Transverse colon (tissue), 4 donors: ENCODE data around the gene TRAPPC2. TPM values are rescaled to one million over a fixed set of nuclear protein-coding genes. Genes with fewer than 3 reads are reported as not detected.

ENCODE experiments used
- DNase-seq: peaks from one replicate; pipeline ENCODE4 v3.0.0-alpha.2; 2019
- H3K27ac ChIP-seq, 4 donors: fragments of 200-600 bp; sonication (generic); 2 replicates each; pipeline ENCODE4 v1.5.1; 2016 to 2018; ENCODE audit warnings: inconsistent platforms in 4 of 4
- H3K27me3 ChIP-seq: fragments of 200-600 bp; sonication (generic); 2 replicates; pipeline ENCODE4 v1.5.1; 2017; ENCODE audit warnings: inconsistent platforms
- H3K36me3 ChIP-seq, 4 donors: fragments of 200-600 bp; sonication (generic); 2 replicates each; pipeline ENCODE4 v1.5.1; 2017 to 2019; ENCODE audit warnings: inconsistent platforms in 4 of 4
- H3K4me1 ChIP-seq, 4 donors: fragments of 200-600 bp; sonication (generic); 2 replicates each; pipeline ENCODE4 v1.5.1; 2017 to 2020; ENCODE audit warnings: inconsistent platforms in 4 of 4
- H3K4me3 ChIP-seq, 4 donors: fragments of 200-600 bp; sonication (generic); 1 replicate in 1 of 4; 2 replicates in 3 of 4; pipeline versions ENCODE4 v1.5.1 to v1.6.1; 2017 to 2019; ENCODE audit warnings: inconsistent platforms in 4 of 4
- H3K9me3 ChIP-seq, 2 donors: fragments of 200-600 bp; sonication (generic); 2 replicates each; pipeline ENCODE4 v1.5.1; 2017 to 2019; ENCODE audit warnings: inconsistent platforms in 2 of 2
- EP300 ChIP-seq: sonication (generic); formaldehyde crosslinking; IDR thresholded peaks from one replicate; pipeline ENCODE4 v1.6.1; 2017; ENCODE audit warnings: antibody characterized with exemption, low read depth
- POLR2A ChIP-seq: fragments of 450-650 bp; IDR thresholded peaks from one replicate; pipeline ENCODE4 v1.6.1; 2016; ENCODE audit warnings: antibody characterized with exemption, mild to moderate bottlenecking, moderate library complexity
- POLR2AphosphoS5 ChIP-seq, 3 donors: sonication (generic); formaldehyde crosslinking; IDR thresholded peaks; one replicate each; pipeline ENCODE4 v1.6.1; 2016; ENCODE audit warnings: antibody characterized with exemption in 3 of 3
- WGBS, 2 donors: methylation state at CpG; one replicate each; pipeline ENCODE4 v1.1.5; 2018; ENCODE audit warnings: low coverage in 1 of 2; 5-methylcytosine and 5-hydroxymethylcytosine counted together
- in situ Hi-C, 4 donors: fragments of 200-750 bp; cut with MboI; loops; one replicate each; pipeline versions ENCODE4 v1.15.0 to v1.15.1; 2017; ENCODE audit warnings: low sequenced_read_pairs in 3 of 4, low pct_ligation_motif_present in 1 of 4, low pct_unique_long_range_greater_than_20kb in 1 of 4
- intact Hi-C: fragments of 100-400 bp; cut with DNase I; formaldehyde crosslinking; loops from one replicate; pipeline ENCODE4 v1.15.1; 2023; ENCODE audit warnings: low total_unique reads
- total RNA-seq, 4 donors: library from RNA; depleted of rRNA; stranded (reverse); fragments of >200 nt; gene quantifications; one replicate each; pipeline ENCODE4 v1.1.0, GENCODE V29; 2016
- TF ChIP-seq, protein P1 (sequence below), 5 experiments: fragments of 200-600 bp in 3 of 5; fragments of 450-650 bp in 2 of 5; sonication (generic) in 3 of 5; IDR thresholded peaks; 1 replicate in 2 of 5; 2 replicates in 3 of 5; pipeline ENCODE4 v1.5.1; 2016 to 2017; ENCODE audit warnings: antibody characterized with exemption in 5 of 5, inconsistent platforms in 3 of 5, mild to moderate bottlenecking in 2 of 5, moderate library complexity in 1 of 5

Gene TRAPPC2
- total RNA-seq, 4 donors from 2014 or later: 14.2 to 25.9 (median 15.1) TPM

DNA sequence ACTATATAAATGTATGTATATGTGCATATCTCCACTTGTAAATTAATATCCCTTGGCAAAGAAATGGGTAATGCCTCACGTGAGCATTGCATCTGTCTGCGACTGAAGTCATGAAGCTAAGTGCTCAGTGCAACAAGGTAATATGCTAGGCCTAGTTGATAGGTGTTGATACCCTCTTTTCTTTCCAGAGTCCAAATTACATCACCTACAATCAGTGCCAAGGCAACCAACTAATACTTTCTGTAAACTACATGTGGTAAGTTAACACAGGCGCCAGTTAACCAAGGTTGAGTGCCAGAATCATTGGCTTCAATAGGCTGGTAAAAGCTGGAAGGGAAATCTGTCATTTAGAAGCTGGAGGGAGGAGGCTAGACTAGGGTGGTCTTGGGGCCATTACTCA, 41.4 kb upstream of the TRAPPC2 start:
- H3K4me3 ChIP-seq: no peak overlapping the region
- H3K27ac ChIP-seq: no peak overlapping the region
- no peaks in the 10 kb centered on the region for H3K36me3 ChIP-seq
- in situ Hi-C loops: no loop called here
- no peaks in the 10 kb centered on the region for H3K4me1 ChIP-seq
- intact Hi-C loops: no loop called here
- no peaks in the 10 kb centered on the region for H3K9me3 ChIP-seq
- H3K27me3 ChIP-seq: no peaks in the 10 kb centered on the region
- no peak for TF ChIP-seq POLR2A
- TF ChIP-seq POLR2AphosphoS5 (IDR thresholded peaks at IDR 0.05): no peak
- TF ChIP-seq, protein P1, sequence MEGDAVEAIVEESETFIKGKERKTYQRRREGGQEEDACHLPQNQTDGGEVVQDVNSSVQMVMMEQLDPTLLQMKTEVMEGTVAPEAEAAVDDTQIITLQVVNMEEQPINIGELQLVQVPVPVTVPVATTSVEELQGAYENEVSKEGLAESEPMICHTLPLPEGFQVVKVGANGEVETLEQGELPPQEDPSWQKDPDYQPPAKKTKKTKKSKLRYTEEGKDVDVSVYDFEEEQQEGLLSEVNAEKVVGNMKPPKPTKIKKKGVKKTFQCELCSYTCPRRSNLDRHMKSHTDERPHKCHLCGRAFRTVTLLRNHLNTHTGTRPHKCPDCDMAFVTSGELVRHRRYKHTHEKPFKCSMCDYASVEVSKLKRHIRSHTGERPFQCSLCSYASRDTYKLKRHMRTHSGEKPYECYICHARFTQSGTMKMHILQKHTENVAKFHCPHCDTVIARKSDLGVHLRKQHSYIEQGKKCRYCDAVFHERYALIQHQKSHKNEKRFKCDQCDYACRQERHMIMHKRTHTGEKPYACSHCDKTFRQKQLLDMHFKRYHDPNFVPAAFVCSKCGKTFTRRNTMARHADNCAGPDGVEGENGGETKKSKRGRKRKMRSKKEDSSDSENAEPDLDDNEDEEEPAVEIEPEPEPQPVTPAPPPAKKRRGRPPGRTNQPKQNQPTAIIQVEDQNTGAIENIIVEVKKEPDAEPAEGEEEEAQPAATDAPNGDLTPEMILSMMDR (IDR thresholded peaks at IDR 0.05): no peak
- no peak for TF ChIP-seq EP300
- 94% methylated on average over 3 of the region's 3 CpGs; no CpG with 5 or more reads in 1 of the 2 donors for WGBS, 2 donors
- DNase-seq: no peak

DNA sequence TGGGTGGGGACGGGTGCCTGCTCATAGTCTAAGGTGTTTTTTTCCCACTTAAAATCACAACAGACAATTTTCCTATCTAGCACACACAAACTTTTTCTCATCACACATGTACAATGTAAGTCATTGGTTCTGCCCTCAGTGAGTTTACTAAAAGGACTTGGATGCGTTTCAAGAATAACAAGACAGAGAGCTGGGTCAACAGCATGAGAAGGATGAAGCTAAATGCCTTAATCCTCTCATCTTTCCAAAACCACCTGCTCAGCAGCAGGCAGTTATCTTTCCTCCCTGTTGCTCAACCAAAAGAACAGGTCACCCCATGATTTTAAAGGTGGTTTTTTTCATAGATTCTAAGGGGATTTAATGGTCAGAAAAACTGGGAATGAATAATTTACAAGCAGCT, 40.3 kb upstream of the TRAPPC2 start:
- intact Hi-C loops: no loop called here
- no peak overlapping the region for H3K4me3 ChIP-seq
- 94 to 100% methylated on average over 1 to 2 of the region's 2 CpGs for WGBS, 2 donors
- no peaks in the 10 kb centered on the region for H3K36me3 ChIP-seq
- in situ Hi-C loops: loop anchor here in 2 of 4 donors (25.0 kb wide), 2 partner anchors 262 to 263 kb away; partner anchors contain the start of gene GEMIN8 (in 2 of the 2)
- no peak for DNase-seq
- TF ChIP-seq POLR2AphosphoS5 (IDR thresholded peaks at IDR 0.05): no peak
- TF ChIP-seq POLR2A: no peak
- no peak for TF ChIP-seq EP300
- TF ChIP-seq, protein P1 (IDR thresholded peaks at IDR 0.05): no peak
- H3K27me3 ChIP-seq: no peaks in the 10 kb centered on the region
- no peaks in the 10 kb centered on the region for H3K9me3 ChIP-seq
- H3K27ac ChIP-seq: no peak overlapping the region
- H3K4me1 ChIP-seq: no peaks in the 10 kb centered on the region

DNA sequence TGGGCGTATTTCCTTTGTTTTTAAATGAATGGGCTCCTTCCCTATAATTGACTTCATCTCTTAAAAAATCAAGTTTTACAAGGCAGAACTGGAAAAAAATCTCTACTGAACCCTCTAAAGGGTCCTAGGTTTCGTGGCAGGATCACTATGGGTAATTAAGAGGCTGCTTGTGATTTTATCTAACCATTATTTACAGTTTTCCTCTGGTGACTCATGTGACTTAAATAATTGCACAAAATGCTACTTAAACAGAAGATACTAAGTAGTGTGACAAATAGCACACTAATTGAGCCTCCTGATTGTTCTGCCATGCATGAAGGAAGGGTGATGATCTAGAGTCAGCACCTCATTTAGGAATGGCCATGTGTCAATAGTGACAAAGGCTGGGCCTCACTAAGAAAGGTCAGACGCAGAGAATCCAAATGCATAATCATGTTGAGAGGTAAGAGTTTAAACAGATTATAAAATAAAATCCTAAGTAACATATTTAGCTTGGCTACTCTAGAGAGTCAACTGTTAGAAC, 35.7 kb upstream of the TRAPPC2 start:
- Histone ChIP-seq H3K36me3 (no peaks in the 10 kb centered on the region), H3K27me3 (no peaks in the 10 kb centered on the region), H3K27ac (no peak overlapping the region), H3K9me3 (no peaks in the 10 kb centered on the region), H3K4me3 (no peak overlapping the region), H3K4me1 (no peaks in the 10 kb centered on the region)
- intact Hi-C loops: no loop called here
- TF ChIP-seq POLR2AphosphoS5 (IDR thresholded peaks at IDR 0.05): no peak
- no peak for TF ChIP-seq EP300
- TF ChIP-seq POLR2A: no peak
- TF ChIP-seq, protein P1 (IDR thresholded peaks at IDR 0.05): no peak
- in situ Hi-C loops: loop anchor here in 2 of 4 donors (25.0 kb wide), 2 partner anchors 258 to 267 kb away; partner anchors contain the start of gene GEMIN8 (in 2 of the 2)
- DNase-seq: no peak
- 88 to 89% methylated on average over 3 of the region's 3 CpGs for WGBS, 2 donors

DNA sequence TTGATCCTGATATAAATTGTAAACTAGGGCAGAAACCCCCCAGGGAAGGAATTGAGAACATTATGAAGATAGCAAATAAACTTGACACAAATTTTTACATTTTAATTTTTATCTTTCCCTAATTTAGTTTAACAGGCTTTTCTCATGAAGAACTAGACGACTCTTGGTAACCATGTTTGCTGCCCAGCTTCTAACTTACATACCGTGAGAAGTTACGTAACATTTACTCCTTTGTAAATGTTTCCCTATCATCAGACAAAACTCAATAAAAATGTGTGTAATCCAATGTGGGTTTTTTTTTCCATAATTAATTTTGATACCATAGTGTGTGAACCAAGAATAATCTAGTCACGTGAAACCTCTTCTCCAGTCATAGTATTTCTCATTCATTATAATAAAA, 34.5 kb upstream of the TRAPPC2 start:
- no peak for DNase-seq
- intact Hi-C loops: no loop called here
- H3K36me3 ChIP-seq: no peaks in the 10 kb centered on the region
- in situ Hi-C loops: loop anchor here in 2 of 4 donors (25.0 kb wide), 2 partner anchors 257 to 268 kb away; partner anchors contain the start of gene GEMIN8 (in 2 of the 2)
- no peak overlapping the region for H3K4me3 ChIP-seq
- no peak for TF ChIP-seq POLR2A
- TF ChIP-seq, protein P1 (IDR thresholded peaks at IDR 0.05): no peak
- no peak for TF ChIP-seq EP300
- no peak for TF ChIP-seq POLR2AphosphoS5 (IDR thresholded peaks at IDR 0.05)
- H3K27me3 ChIP-seq: no peaks in the 10 kb centered on the region
- no peaks in the 10 kb centered on the region for H3K9me3 ChIP-seq
- H3K27ac ChIP-seq: no peak overlapping the region
- 90 to 94% methylated on average over 4 of the region's 4 CpGs for WGBS, 2 donors
- peaks cover 0 to 3% (median under 1%) of the 10 kb centered on the region in 4 donors for H3K4me1 ChIP-seq
